RWPE1 (cell line): ENCODE data around the gene BNC1.

Experiments
- CTCF ChIA-PET: fragments of 350-600 bp; sonication (Branson Sonifier 250); formaldehyde crosslinking; extraction: SDS; loops from one replicate; lab custom pipeline; 2021; lab: Yijun Ruan, JAX
- POLR2A ChIA-PET: fragments of 400-600 bp; formaldehyde crosslinking; extraction: SDS; loops from one replicate; lab custom pipeline; 2020; ENCODE audit warnings: antibody characterized with exemption; ENCODE audit not compliant: low non-redundant PET; lab: Yijun Ruan, JAX
- DNase-seq: peaks from one replicate; pipeline ENCODE4 v3.0.0; 2012; ENCODE audit warnings: low spot score
- H3K27ac ChIP-seq: fragments of 450-650 bp; 2 replicates; pipeline ENCODE4 v1.5.1; 2017
- TF ChIP-seq, protein P1 (sequence below): fragments of 450-650 bp; conservative IDR thresholded peaks from 2 replicates; pipeline ENCODE4 v1.5.1; 2017; ENCODE audit warnings: low read depth, mild to moderate bottlenecking

Gene BNC1

DNA sequence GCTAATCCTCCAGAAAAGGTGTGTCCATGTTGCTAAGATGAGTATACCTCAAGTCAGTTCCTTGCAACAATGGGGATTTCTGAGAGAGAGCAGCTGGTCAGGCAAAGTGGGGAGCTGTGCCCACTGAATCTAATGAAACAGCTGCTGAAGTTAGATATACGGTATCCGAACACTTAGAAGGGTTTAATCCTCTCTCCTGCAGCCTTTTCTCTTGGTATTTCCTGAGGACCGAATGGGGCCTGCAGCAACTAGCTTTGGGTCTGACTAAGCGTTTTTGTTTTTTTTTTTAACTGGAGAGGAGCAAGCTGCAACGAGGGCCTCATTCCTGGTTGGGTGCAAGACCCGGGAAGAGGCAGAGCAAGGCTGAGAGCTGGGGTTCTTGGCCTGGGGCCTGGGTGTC lies 37.6 kb upstream of the BNC1 start:
- ChIA-PET POLR2A (no interaction called here), CTCF (no interaction called here)
- DNase-seq = peak; percentile 66
- H3K27ac ChIP-seq = peak overlapping the region; percentile 99
- TF ChIP-seq, protein P1, sequence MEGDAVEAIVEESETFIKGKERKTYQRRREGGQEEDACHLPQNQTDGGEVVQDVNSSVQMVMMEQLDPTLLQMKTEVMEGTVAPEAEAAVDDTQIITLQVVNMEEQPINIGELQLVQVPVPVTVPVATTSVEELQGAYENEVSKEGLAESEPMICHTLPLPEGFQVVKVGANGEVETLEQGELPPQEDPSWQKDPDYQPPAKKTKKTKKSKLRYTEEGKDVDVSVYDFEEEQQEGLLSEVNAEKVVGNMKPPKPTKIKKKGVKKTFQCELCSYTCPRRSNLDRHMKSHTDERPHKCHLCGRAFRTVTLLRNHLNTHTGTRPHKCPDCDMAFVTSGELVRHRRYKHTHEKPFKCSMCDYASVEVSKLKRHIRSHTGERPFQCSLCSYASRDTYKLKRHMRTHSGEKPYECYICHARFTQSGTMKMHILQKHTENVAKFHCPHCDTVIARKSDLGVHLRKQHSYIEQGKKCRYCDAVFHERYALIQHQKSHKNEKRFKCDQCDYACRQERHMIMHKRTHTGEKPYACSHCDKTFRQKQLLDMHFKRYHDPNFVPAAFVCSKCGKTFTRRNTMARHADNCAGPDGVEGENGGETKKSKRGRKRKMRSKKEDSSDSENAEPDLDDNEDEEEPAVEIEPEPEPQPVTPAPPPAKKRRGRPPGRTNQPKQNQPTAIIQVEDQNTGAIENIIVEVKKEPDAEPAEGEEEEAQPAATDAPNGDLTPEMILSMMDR = no peak

DNA sequence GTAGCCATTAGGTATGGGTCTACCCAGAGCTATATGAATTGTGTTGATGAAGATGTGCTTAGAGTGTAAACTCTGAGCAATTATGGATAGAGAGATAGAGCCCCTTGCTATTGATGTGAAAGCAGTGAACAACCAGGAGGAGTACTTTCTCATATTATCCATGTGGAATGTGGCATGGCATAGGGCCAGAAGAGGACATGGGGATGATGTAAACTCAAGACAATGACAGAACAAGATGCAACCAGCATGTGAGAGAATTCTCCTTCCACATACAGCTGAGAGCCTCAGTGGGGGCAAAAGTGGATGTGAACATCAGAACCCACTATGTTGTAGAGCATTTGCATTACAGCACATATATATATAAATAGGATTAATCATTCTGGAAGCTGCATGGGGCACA lies 36.4 kb upstream of the BNC1 start:
- peak overlapping the region; percentile 99; the same call in 1 of the 2 replicates for H3K27ac ChIP-seq
- no peak for DNase-seq
- ChIA-PET POLR2A (no interaction called here), CTCF (no interaction called here)
- TF ChIP-seq, protein P1 = no peak

DNA sequence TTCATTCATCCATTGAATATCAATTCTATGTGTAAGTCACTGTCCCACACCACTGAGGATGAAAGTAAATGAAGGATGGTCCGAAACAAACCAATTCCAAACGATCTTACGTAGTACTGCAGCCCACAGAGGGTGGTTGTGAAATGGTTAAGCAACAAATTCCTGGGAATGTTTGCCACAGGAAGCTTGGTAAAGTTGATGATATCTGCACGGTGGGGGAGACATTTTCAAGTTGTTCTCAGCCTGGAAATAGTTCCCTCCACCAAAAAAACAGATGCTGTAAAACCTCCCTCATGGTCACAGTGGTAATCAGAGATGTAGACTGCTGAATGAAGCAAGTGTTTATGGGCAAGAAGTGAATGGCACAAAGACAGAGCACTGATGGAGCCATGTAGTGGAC lies 35.9 kb upstream of the BNC1 start:
- TF ChIP-seq, protein P1 = no peak
- ChIA-PET CTCF (no interaction called here), POLR2A (no interaction called here)
- H3K27ac ChIP-seq = no peak overlapping the region
- no peak for DNase-seq

DNA sequence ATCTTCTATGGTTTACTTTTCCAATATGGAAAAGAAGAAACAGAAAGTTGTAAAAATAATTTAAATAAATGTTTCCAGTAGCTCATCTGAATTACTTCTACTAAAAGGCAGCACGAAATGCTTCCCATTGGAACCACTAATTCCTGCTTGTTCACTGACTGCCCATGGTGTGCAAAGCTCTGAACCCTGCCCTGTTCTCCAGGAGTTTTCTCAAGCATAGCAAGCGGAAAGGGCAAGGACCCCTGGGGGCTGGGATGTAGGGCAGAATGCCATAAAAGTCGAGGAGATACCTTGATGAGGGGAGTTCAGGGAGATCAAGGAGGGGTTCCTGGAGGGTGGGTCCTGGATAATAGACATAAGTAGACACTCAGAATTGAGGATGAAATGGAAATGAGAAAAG lies 35.3 kb upstream of the BNC1 start:
- peak overlapping the region; percentile 27; the same call in 1 of the 2 replicates for H3K27ac ChIP-seq
- CTCF ChIA-PET = no interaction called here
- no peak for DNase-seq
- TF ChIP-seq, protein P1 = no peak
- POLR2A ChIA-PET = no interaction called here

DNA sequence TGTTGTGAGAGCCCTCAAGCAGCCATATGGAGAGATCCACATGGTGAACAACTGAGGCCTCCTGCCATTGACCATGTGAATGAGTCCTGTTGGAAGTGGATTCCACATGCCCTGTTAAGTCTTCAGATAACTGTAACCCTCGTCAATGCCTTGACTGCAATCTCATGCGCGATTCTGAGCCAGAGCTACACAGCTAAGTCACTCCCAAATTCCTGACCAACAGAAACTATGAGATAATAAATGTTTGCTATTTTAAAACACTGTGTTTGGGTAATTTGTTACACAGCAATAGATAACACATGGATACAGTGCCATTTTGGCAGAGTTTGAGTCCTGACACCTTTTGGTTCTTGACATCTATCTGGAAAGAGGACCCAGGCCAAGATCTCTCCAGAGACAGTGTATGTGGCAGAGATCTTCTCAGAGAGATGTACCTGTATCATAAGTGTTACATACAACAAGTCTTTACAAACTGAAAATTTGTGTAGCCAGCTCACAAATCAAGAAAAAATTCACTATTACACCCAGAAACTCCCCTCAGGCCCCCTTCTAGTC lies 34.5 kb upstream of the BNC1 start:
- ChIA-PET POLR2A (no interaction called here), CTCF (no interaction called here)
- TF ChIP-seq, protein P1 = no peak
- H3K27ac ChIP-seq = no peak overlapping the region
- DNase-seq = no peak

DNA sequence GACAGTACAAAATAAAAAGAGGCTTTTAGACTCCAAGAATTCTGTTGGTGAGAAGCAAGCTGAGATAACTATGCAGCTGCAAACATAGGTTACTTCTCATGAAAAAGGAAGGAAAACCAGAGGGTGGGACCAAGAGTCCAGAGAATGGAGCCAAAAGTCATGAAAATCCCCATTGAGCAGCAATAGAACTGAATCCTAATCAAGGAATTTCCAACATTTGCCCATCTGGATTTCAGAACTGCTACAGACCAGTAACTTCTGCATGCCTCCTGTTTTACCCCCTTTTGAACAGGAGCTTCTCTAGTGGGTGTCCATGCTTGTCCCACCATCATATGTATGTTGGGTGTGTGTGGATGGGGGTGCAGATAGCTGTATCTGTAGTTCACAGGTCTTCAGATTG lies 33.6 kb upstream of the BNC1 start:
- POLR2A ChIA-PET = no interaction called here

More for the DNA sequence above, 33.6 kb upstream of the BNC1 start:
- H3K27ac ChIP-seq = no peak overlapping the region
- no peak for DNase-seq
- TF ChIP-seq, protein P1 = no peak
- CTCF ChIA-PET = no interaction called here
